Measurements from ENCODE around the gene RFNG. TPM values are rescaled to one million over a fixed set of nuclear protein-coding genes. Genes with fewer than 3 reads are reported as not detected.

The RFNG gene
- total and polyA plus RNA-seq, 2 of the 13 experiments (the other 11 are each of a cell fraction or from before 2014, with no cell fraction given): 61.4 to 64.0 TPM

GRCh38 chr17:82019690-82020571 lies 31.7 kb downstream of the RFNG start (continued):
- TF ChIP-seq ZNF407 (CRISPR knock-in tag; IDR thresholded peaks at IDR 0.05; ENCODE audit: not compliant biosample characterization) (peak; percentile 73), KMT2B (CRISPR knock-in tag; IDR thresholded peaks at IDR 0.05) (no peak), ZNF138 (CRISPR knock-in tag; IDR thresholded peaks at IDR 0.05; ENCODE audit: low read depth) (no peak), POLR2AphosphoS5 (IDR thresholded peaks at IDR 0.05; ENCODE audit: low read depth, low read length) (no peak; the same call in none of the 2 replicates), ZSCAN21 (CRISPR knock-in tag; IDR thresholded peaks at IDR 0.05; ENCODE audit: borderline replicate concordance) (no peak), MYC (CRISPR knock-in tag; IDR thresholded peaks at IDR 0.05; ENCODE audit: borderline replicate concordance) (peak; percentile 84), FOXC1 (CRISPR knock-in tag; IDR thresholded peaks at IDR 0.05; ENCODE audit: borderline replicate concordance) (peak; percentile 62; the same call in 1 of the 2 replicates), SNAI1 (CRISPR knock-in tag; IDR thresholded peaks at IDR 0.05; ENCODE audit: borderline replicate concordance) (0 out of 2 replicates have a peak, but pooled peaks have one; percentile 48), ZNF704 (CRISPR knock-in tag; IDR thresholded peaks at IDR 0.05; ENCODE audit: borderline replicate concordance) (0 out of 2 replicates have a peak, but pooled peaks have one; percentile 6), ZNF546 (CRISPR knock-in tag; conservative IDR thresholded peaks at IDR 0.05) (0 out of 2 replicates have a peak, but pooled peaks have one; percentile 10), ZNF616 (CRISPR knock-in tag; IDR thresholded peaks at IDR 0.05; ENCODE audit: low read depth) (0 out of 2 replicates have a peak, but pooled peaks have one; percentile 23), ZNF331 (CRISPR knock-in tag; IDR thresholded peaks at IDR 0.05) (peak; percentile 69), PRMT3 (CRISPR knock-in tag; IDR thresholded peaks at IDR 0.05; ENCODE audit: borderline replicate concordance, low read depth) (0 out of 2 replicates have a peak, but pooled peaks have one; percentile 12), TFDP1 (CRISPR knock-in tag; IDR thresholded peaks at IDR 0.05; ENCODE audit: borderline replicate concordance) (no peak; the same call in 1 of the 2 replicates), CBFB (CRISPR knock-in tag; IDR thresholded peaks at IDR 0.05) (0 out of 2 replicates have a peak, but pooled peaks have one; percentile 17), GATAD2A (CRISPR knock-in tag; IDR thresholded peaks at IDR 0.05) (peak; percentile 61)
- TF ChIP-seq, protein P1, sequence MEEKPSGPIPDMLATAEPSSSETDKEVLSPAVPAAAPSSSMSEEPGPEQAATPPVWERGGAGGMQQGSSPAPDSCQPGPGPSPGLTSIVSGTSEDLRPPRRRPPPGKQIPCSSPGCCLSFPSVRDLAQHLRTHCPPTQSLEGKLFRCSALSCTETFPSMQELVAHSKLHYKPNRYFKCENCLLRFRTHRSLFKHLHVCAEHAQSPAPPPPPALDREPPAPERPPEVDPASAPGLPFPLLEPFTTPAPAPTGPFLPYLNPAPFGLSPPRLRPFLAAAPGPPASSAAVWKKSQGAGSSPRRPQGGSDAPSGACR (CRISPR knock-in tag; IDR thresholded peaks at IDR 0.05): no peak
